ENCODE measurements around the gene SRC.

DNA sequence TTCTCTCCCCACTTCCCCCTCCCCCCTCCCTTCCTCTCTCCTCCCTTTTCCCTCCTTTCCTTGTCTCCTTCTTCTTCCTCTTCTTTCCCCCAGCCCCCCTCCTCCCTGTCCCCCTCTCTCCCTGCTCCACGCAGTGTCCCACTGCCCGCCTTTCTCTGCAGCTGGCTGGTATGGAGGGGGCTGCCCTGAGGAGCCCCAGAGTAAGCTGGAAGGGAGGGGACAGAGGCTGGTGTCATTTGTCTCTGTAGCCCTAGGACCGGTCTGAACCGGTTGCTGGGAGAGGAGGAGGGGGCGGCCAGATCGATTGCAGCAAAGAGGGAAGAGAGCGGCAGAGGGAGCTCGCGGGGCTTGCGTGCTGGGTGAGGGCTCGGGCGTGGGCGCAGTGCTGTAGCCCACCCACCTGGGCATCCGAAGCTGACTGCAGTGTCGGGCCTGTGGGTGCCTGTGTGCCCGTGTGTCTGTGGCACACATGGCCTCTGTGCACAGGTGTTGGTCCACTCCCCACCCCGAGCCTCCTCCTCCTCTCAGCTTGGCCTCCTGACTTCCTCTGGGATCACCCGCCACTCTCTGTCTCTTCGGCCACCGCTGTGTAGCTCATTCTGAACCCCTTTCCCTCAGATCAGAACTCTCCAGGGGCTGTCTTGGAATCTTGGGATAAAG lies 50.6 kb downstream of the SRC start:
- TF ChIP-seq POLR2AphosphoS5 (IDR thresholded peaks at IDR 0.05; ENCODE audit: low read depth) (no peak), GABPA (IDR thresholded peaks at IDR 0.05; ENCODE audit: low read depth) (no peak), SPI1 (IDR thresholded peaks at IDR 0.05; ENCODE audit: borderline replicate concordance, low read depth) (no peak)
- TF ChIP-seq, protein P1, sequence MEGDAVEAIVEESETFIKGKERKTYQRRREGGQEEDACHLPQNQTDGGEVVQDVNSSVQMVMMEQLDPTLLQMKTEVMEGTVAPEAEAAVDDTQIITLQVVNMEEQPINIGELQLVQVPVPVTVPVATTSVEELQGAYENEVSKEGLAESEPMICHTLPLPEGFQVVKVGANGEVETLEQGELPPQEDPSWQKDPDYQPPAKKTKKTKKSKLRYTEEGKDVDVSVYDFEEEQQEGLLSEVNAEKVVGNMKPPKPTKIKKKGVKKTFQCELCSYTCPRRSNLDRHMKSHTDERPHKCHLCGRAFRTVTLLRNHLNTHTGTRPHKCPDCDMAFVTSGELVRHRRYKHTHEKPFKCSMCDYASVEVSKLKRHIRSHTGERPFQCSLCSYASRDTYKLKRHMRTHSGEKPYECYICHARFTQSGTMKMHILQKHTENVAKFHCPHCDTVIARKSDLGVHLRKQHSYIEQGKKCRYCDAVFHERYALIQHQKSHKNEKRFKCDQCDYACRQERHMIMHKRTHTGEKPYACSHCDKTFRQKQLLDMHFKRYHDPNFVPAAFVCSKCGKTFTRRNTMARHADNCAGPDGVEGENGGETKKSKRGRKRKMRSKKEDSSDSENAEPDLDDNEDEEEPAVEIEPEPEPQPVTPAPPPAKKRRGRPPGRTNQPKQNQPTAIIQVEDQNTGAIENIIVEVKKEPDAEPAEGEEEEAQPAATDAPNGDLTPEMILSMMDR (IDR thresholded peaks at IDR 0.05; ENCODE audit: insufficient read depth, low read length) = no peak
- TF ChIP-seq, protein P2, sequence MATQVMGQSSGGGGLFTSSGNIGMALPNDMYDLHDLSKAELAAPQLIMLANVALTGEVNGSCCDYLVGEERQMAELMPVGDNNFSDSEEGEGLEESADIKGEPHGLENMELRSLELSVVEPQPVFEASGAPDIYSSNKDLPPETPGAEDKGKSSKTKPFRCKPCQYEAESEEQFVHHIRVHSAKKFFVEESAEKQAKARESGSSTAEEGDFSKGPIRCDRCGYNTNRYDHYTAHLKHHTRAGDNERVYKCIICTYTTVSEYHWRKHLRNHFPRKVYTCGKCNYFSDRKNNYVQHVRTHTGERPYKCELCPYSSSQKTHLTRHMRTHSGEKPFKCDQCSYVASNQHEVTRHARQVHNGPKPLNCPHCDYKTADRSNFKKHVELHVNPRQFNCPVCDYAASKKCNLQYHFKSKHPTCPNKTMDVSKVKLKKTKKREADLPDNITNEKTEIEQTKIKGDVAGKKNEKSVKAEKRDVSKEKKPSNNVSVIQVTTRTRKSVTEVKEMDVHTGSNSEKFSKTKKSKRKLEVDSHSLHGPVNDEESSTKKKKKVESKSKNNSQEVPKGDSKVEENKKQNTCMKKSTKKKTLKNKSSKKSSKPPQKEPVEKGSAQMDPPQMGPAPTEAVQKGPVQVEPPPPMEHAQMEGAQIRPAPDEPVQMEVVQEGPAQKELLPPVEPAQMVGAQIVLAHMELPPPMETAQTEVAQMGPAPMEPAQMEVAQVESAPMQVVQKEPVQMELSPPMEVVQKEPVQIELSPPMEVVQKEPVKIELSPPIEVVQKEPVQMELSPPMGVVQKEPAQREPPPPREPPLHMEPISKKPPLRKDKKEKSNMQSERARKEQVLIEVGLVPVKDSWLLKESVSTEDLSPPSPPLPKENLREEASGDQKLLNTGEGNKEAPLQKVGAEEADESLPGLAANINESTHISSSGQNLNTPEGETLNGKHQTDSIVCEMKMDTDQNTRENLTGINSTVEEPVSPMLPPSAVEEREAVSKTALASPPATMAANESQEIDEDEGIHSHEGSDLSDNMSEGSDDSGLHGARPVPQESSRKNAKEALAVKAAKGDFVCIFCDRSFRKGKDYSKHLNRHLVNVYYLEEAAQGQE (IDR thresholded peaks at IDR 0.05; ENCODE audit: insufficient replicate concordance, low read depth) = no peak

Measured in HL-60 (cell line).